Esophagus muscularis mucosa (tissue), 4 donors: ENCODE measurements around the gene COX4I1.

Source experiments
- CTCF ChIP-seq, 3 experiments: fragments of 200-600 bp in 2 of 3; fragments of 450-650 bp in 1 of 3; sonication (generic) in 2 of 3; IDR thresholded peaks; one replicate each; pipeline ENCODE4 v1.5.1; 2017 to 2019; ENCODE audit warnings: antibody characterized with exemption in 3 of 3, mild to moderate bottlenecking in 2 of 3, moderate library complexity in 1 of 3
- EP300 ChIP-seq: sonication (generic); formaldehyde crosslinking; IDR thresholded peaks from one replicate; pipeline ENCODE4 v1.6.1; 2017; ENCODE audit warnings: antibody characterized with exemption
- POLR2A ChIP-seq: fragments of 450-650 bp; IDR thresholded peaks from one replicate; pipeline ENCODE4 v1.6.1; 2017; ENCODE audit warnings: antibody characterized with exemption, moderate library complexity, mild to moderate bottlenecking, low read depth
- POLR2AphosphoS5 ChIP-seq, 2 donors: sonication (generic); formaldehyde crosslinking; IDR thresholded peaks; one replicate each; pipeline ENCODE4 v1.6.1; 2017; ENCODE audit warnings: antibody characterized with exemption in 2 of 2

GRCh38 chr16:85796152-85796551 lies 3.3 kb upstream of the COX4I1 start:
- TF ChIP-seq CTCF (IDR thresholded peaks at IDR 0.05) (no peak), POLR2AphosphoS5 (IDR thresholded peaks at IDR 0.05) (no peak), EP300 (no peak), POLR2A (no peak)
